HFFc6 (cell line): ENCODE data around the gene GPR108. TPM values are rescaled to one million over a fixed set of nuclear protein-coding genes. Genes with fewer than 3 reads are reported as not detected.

Experiments used
- DNase-seq: peaks from one replicate; pipeline ENCODE4 v3.0.0-alpha.2; 2018
- H3K27ac Mint-ChIP-seq: 2 replicates; pipeline ENCODE4 v1.8.0; 2020; ENCODE audit warnings: mild to moderate bottlenecking, mixed read lengths
- H3K27me3 Mint-ChIP-seq: 2 replicates; pipeline ENCODE4 v1.8.0; 2021; ENCODE audit warnings: mild to moderate bottlenecking, moderate library complexity, mixed read lengths; ENCODE audit not compliant: insufficient read depth
- H3K36me3 Mint-ChIP-seq: 2 replicates; pipeline ENCODE4 v1.8.0; 2021; ENCODE audit warnings: low read depth, mixed read lengths
- H3K4me1 Mint-ChIP-seq: 2 replicates; pipeline ENCODE4 v1.8.0; 2020; ENCODE audit warnings: low read depth, mixed read lengths
- H3K4me3 Mint-ChIP-seq: 2 replicates; pipeline ENCODE4 v1.8.0; 2020; ENCODE audit warnings: mild to moderate bottlenecking, moderate library complexity, mixed read lengths
- H3K9me3 Mint-ChIP-seq: 2 replicates; pipeline ENCODE4 v1.8.0; 2020; ENCODE audit warnings: mild to moderate bottlenecking, mixed read lengths
- CTCF ChIP-seq: fragments of 200-600 bp; sonication (generic); IDR thresholded peaks from 2 replicates; pipeline ENCODE4 v1.5.0; 2021; ENCODE audit warnings: antibody characterized with exemption, mild to moderate bottlenecking
- total RNA-seq, 6 experiments: library from RNA; stranded (reverse); fragmentation: NEBNext Ultra II Directional; extraction: Animal tissue kit (Norgen Biotek cat#: 25700); gene quantifications; 2 replicates in 1 of 6; 3 replicates in 5 of 6; pipeline ENCODE4 v1.2.3, GENCODE V29; 2021

The GPR108 gene
- total RNA-seq, 6 experiments from 2014 or later = 52.2 to 60.5 (median 56.4) TPM

GRCh38 chr19:6706633-6706958 is 30.8 kb downstream of the GPR108 start:
- no peak for DNase-seq
- Mint-ChIP-seq H3K4me3 (no peak overlapping the region), H3K4me1 (no peaks in the 10 kb centered on the region), H3K27me3 (peaks cover 44% of the 10 kb centered on the region), H3K9me3 (no peaks in the 10 kb centered on the region), H3K27ac (no peak overlapping the region), H3K36me3 (no peaks in the 10 kb centered on the region)
- no peak for TF ChIP-seq CTCF

DNA sequence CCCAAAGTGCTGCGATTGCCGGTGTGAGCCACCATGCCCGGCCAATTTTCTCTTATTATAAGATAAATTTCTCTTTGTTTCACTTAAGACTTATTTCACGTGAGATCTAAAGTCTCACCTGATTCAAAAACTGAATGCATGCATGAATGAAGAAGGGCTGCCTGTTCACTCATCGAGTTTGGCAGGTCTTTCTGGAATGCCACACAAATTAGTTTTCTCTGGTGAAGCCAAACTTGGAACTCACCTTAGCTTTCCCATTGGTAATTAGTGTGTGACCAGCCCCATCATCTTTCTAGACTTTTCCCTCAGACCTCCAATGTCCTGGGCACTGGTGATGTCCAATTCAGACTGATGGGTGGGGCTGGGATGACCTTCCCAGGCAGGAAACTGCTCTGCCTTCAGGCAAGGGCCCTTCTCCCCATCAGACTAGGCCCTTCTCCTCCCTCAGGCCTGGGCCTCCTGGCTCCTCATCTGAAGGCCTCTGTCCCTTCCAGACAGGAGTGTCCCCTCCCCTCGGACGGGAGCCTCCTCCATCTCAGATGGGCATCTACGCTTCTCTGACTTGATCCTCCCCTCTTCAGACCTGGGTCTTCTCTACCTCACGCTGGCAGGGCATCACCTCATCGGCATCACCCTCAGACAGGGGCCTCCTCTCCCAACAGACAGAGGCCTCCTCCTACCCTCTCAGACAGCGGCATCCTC is 31.3 kb downstream of the GPR108 start:
- Mint-ChIP-seq H3K9me3 (no peaks in the 10 kb centered on the region), H3K4me3 (no peak overlapping the region), H3K36me3 (no peaks in the 10 kb centered on the region), H3K27ac (no peak overlapping the region), H3K4me1 (no peaks in the 10 kb centered on the region), H3K27me3 (peaks cover 40% of the 10 kb centered on the region)
- DNase-seq = no peak
- TF ChIP-seq CTCF = no peak

DNA sequence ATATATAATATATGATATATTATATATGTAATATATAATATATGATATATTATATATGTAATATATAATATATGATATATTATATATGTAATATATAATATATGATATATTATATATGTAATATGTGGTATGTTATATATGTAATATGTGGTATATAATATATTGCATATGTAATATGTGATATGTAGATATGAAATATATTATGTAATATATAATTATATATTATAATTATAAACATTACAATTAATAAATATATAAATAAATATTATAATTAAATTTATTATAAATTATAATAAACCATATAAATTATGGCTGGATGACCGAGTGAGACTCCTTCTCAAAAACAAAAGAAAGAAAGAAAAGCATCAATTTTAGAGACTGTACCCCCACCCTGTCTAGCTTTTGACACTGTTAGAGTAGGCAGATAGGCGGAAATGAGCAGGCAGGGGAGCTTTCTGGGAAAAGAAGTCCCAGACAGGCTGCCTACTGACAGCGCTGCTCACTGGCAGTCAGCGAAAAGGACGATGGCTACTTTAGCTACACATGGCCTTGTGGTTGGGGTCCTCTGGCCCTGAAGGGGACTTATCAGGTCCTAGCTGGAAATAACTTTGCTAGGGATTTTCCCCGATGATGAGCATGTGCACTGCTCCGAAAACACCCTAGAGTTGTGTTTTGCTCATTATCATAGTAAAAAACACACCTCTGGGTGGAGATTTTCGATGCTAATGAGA is 36.6 kb downstream of the GPR108 start:
- Mint-ChIP-seq H3K36me3 (no peaks in the 10 kb centered on the region), H3K27ac (no peak overlapping the region), H3K27me3 (peaks cover 20% of the 10 kb centered on the region), H3K4me1 (no peaks in the 10 kb centered on the region), H3K4me3 (no peak overlapping the region), H3K9me3 (no peaks in the 10 kb centered on the region)
- no peak for TF ChIP-seq CTCF
- DNase-seq = no peak

- Mint-ChIP-seq H3K27me3 (peaks cover 20% of the 10 kb centered on the region), H3K36me3 (no peaks in the 10 kb centered on the region), H3K4me3 (no peak overlapping the region), H3K9me3 (no peaks in the 10 kb centered on the region), H3K4me1 (no peaks in the 10 kb centered on the region), H3K27ac (no peak overlapping the region)
- no peak for DNase-seq
- no peak for TF ChIP-seq CTCF
Observed at GRCh38 chr19:6699935-6700334, 37.4 kb downstream of the GPR108 start.

- no peak for DNase-seq
- Mint-ChIP-seq H3K36me3 (no peaks in the 10 kb centered on the region), H3K9me3 (no peaks in the 10 kb centered on the region; the same call in 1 of the 2 replicates), H3K27me3 (peaks cover 7% of the 10 kb centered on the region; the same call in 1 of the 2 replicates), H3K4me3 (no peak overlapping the region), H3K4me1 (no peaks in the 10 kb centered on the region), H3K27ac (no peak overlapping the region)
- TF ChIP-seq CTCF = no peak
Observed at GRCh38 chr19:6697291-6697690, 40.1 kb downstream of the GPR108 start.
